GM19351 (cell line): ENCODE measurements around the gene TSPO.
A peak's percentile ranks its signal among the peaks of the same experiment; 100 is the strongest.
"Not testable (repeated sequence)": the region's sequence is repeated elsewhere in the genome, so short reads cannot be mapped to it uniquely, and the experiment has no call there.

Experiments
- ATAC-seq: cut with Tn5 transposase; IDR thresholded peaks from one replicate; pipeline ENCODE4 v1.9.1; 2021; ENCODE audit warnings: mild to moderate bottlenecking, moderate library complexity; ENCODE audit not compliant: unreplicated experiment

The TSPO gene

GRCh38 chr22:43129426-43130425, 21.6 kb upstream of the TSPO start:
- no peak for ATAC-seq

- no peak for ATAC-seq
These were observed 19.4 kb upstream of the TSPO start for GRCh38 chr22:43131773-43132501.

- ATAC-seq, result no peak
These were observed 18.0 kb upstream of the TSPO start for GRCh38 chr22:43133401-43133800.

- no peak for ATAC-seq
These were observed 16.8 kb upstream of the TSPO start for GRCh38 chr22:43134553-43134952.

- ATAC-seq, result no peak
These were observed 15.8 kb upstream of the TSPO start for GRCh38 chr22:43135565-43135964.

GRCh38 chr22:43136255-43136654, 15.1 kb upstream of the TSPO start:
- ATAC-seq, result no peak

GRCh38 chr22:43136801-43137200, 14.6 kb upstream of the TSPO start:
- ATAC-seq, result no peak

GRCh38 chr22:43142880-43143562, 8.3 kb upstream of the TSPO start, which contains the start of gene MCAT:
TSS of gene MCAT (minus strand) at chr22:43143398. CDS start at chr22:43143348, 50 bp downstream.
- ATAC-seq, result peak; percentile 78

- ATAC-seq, result no peak
These were observed 6.4 kb upstream of the TSPO start for GRCh38 chr22:43144949-43145348.

GRCh38 chr22:43145371-43145770, 6.0 kb upstream of the TSPO start:
- ATAC-seq, result not testable (repeated sequence)

GRCh38 chr22:43146332-43146731, 5.0 kb upstream of the TSPO start:
- not testable (repeated sequence) for ATAC-seq

GRCh38 chr22:43147821-43148220, 3.5 kb upstream of the TSPO start:
- ATAC-seq, result no peak

- no peak for ATAC-seq
These were observed 2.8 kb upstream of the TSPO start for GRCh38 chr22:43148581-43148980.

- no peak for ATAC-seq
These were observed 590 bp upstream of the TSPO start for GRCh38 chr22:43150731-43151206.

GRCh38 chr22:43152003-43152356, 621 bp downstream of the TSPO start:
- no peak for ATAC-seq

- ATAC-seq, result no peak
These were observed 1.2 kb downstream of the TSPO start for GRCh38 chr22:43152357-43153071.

- no peak for ATAC-seq
These were observed 2.5 kb downstream of the TSPO start for GRCh38 chr22:43153899-43154298.

GRCh38 chr22:43154887-43155536, 3.7 kb downstream of the TSPO start:
- no peak for ATAC-seq

- ATAC-seq, result no peak
These were observed 4.4 kb downstream of the TSPO start for GRCh38 chr22:43155789-43156188.

- no peak for ATAC-seq
These were observed 5.1 kb downstream of the TSPO start for GRCh38 chr22:43156413-43156812.
